T-helper 9 cell (primary cell): ENCODE measurements around the gene ERF.
A peak's percentile ranks its signal among the peaks of the same experiment; 100 is the strongest.
"Not testable (repeated sequence)": the region's sequence is repeated elsewhere in the genome, so short reads cannot be mapped to it uniquely, and the experiment has no call there.

ENCODE experiments used
- DNase-seq: peaks from one replicate; pipeline ENCODE4 v3.0.0-alpha.2; 2020

ERF gene

DNA sequence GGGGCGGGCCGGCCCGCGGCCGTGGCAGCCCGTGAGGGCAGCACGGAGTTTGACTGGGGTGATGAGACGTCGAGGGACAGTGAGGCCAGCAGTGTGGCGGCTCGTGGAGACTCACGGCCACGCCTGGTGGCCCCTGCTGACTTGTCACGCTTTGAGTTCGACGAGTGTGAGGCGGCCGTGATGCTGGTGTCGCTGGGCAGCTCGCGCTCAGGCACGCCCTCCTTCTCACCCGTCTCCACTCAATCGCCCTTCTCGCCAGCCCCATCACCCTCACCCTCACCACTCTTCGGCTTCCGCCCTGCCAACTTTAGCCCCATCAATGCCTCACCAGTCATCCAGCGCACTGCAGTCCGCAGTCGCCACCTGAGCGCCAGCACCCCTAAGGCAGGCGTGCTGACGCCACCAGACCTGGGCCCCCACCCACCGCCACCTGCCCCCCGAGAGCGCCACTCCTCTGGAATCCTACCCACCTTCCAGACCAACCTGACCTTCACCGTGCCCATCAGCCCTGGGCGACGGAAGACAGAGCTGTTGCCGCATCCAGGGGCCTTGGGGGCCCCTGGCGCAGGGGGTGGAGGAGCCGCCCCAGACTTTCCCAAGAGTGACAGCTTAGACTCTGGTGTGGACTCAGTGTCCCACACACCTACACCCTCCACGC lies 18.6 kb upstream of the ERF start:
- DNase-seq = no peak

DNA sequence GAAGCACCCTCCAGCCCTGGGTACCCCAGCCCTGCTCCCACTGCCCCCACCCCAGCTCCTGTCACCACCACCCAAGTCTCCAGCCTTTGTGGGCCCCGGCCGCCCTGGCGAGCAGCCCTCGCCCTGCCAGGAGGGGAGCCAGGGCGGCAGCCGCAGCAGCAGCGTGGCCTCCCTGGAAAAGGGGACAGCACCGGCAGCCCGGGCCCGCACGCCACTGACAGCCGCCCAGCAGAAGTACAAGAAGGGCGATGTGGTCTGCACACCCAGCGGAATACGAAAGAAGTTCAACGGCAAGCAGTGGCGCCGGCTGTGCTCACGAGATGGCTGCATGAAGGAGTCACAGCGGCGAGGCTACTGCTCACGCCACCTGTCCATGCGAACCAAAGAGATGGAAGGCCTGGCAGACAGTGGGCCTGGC lies 18.1 kb upstream of the ERF start:
- DNase-seq = no peak

DNA sequence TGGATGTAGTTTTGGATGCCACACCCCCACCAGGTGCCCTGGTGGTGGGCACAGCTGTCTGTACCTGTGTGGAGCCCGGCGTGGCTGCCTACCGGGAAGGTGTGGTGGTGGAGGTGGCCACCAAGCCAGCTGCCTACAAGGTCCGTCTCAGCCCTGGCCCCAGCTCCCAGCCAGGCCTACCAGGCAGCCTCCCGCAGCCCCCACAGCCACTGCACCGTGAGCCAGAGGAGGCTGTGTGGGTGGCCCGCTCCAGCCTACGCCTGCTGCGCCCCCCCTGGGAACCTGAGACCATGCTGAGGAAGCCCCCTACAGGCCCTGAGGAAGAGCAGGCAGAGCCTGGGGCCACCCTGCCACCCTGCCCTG lies 17.6 kb upstream of the ERF start:
- DNase-seq = no peak

DNA sequence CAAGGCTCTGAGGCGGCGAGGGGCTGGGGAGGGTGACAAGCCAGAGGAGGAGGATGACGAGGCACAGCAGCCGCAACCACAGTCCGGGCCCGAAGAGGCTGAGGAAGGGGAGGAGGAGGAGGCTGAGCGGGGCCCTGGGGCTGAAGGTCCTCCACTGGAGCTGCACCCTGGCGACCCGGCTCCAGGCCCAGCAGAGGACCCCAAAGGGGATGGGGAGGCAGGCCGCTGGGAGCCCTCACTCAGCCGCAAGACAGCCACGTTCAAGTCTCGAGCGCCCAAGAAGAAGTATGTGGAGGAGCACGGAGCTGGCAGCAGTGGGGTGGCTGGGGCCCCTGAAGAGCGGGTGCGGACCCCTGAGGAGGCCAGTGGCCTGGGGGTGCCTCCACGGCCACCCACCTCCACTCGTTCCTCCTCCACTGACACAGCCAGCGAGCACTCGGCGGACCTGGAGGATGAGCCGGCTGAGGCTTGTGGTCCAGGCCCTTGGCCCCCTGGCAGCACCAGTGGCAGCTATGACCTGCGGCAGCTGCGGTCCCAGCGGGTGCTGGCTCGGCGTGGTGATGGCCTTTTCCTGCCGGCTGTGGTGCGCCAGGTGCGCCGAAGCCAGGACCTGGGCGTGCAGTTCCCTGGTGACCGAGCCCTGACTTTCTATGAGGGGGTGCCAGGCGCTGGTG lies 17.1 kb upstream of the ERF start:
- no peak for DNase-seq

DNA sequence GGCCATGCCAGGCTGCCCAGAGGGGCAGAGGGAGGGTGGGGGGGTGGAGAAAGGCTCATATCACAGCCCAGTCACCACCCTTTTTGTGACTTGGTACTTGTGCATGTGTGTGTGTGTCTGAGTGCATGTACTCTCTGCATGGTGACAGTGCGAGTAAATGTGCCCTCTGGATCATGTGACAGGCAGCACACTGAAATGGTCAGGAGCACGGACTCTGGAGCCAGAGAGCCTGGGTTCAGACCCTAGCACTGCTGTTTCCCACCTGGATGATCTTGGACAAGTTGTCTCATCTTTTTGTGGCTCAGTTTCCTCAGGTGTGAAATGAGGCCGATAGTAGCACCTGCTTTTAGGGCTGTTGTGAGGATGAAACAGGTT lies 16.1 kb upstream of the ERF start:
- DNase-seq = no peak

DNA sequence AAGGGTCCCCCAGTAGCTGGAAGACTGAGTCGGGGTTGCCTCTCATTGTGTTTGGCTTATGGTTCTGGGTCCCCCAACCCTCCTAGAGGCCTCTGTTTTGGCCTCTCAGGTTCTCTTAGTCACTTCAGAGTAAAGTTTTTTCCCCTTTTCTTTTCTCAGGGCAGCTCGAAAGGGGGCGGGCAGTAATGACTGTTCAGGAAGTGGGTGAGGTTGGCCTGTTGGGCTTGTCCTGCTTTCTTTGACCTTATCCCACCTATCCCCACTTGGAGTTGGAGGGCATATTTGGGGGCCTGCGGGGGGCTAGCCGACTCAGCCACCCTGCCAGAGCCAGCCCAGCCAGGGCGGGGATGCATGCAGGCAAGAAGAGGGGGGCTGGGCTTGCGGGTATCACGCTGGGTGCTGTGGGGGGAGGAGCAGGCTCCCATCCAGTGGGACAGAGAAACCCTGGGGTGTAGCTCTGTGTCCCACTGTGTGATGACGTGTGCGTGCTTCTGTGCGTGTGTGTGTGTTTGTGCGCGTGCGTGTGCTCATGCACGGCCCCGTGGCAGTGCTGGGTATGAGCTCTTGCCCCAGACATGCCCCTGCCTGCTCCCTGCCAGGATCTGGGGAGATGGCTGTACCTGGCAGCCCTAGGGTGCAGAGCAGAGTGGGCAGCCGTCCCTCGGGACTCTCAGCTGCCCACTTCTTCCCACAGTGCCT lies 15.6 kb upstream of the ERF start:
- DNase-seq = peak; percentile 61

DNA sequence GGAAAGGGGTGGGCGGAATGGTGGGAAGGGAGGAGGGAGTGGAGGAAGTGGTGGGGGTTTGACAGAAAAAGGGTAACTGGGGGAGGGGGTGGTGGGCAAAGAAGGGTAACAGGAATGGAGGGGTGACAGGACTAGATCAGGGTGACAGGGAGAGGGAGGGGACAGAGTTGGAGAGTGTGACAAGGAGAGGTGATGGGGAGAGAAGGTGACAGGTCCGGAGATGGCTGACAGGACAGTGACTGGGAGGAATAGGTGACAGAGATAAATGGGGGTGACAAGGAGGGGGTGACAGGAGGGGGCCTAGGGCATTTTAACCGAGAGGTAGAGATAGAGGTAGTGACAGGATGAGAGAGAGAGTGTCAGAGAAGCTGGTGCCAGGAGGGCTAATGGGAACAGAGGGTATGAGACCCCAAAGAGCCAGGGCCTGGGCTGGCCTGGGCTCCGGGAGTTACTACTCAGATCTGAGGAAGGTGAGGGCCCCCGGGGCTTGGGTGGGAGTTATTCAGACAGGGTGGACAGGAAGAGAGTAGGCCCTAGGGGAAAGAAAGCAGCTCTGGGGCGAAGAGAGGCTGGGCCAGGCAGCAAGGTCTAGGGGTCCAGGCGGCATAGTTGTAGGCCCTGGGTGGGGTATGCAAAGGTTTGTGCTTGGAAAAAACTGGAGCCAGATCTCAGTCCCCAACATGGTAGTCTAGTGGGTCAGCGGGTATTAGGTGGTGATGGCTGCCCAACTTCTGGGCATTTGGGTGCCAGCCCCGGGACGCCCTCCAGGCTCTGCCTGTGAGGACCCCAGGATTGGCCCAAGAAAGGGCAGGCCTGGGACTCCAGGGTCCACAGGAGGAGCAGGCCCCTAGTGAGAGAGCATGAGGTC lies 14.8 kb upstream of the ERF start:
- no peak for DNase-seq

DNA sequence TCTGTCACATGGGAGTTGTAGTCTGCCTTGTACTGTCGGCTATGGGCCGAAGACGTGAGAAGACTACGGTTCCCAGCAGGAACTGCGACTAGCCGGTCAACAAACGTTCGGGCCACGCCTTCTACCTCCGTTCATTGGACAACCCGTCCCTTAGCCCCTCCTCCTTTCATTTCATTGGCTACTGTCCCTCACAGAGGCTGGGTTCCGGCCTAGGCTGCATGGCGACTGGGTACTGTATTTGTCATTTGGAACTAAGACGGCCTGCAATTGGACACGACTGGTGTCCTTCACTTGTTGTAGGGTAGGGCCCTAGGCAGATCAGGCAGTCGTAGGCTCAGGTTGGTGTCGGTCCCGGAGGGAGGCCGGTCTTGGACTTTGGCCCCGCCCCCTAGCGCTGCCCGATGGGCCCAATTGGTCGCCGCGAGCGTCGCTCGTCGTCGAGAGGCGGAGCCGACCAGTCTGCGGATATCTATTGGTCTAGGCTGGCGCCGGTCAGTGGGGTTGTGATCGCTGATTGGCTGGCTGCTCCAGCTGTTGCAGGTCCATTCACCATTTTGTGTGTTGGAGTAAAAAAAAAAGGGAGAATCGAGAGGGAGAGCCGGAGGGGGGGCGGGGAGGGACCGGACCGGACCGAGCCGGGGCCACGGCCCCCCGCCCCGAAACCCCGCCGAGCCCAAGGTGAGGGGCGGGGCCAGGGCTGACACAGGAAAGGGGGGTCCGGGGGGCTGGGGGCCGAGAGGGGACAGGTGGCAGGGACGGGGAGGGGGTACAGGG lies 14.0 kb upstream of the ERF start, which contains the start of gene CIC:
TSS of gene CIC (plus strand) at position 549 of the 774 bp plus-strand sequence. CDS start 2,532 bp downstream, outside the sequence.
- peak; percentile 98 for DNase-seq

DNA sequence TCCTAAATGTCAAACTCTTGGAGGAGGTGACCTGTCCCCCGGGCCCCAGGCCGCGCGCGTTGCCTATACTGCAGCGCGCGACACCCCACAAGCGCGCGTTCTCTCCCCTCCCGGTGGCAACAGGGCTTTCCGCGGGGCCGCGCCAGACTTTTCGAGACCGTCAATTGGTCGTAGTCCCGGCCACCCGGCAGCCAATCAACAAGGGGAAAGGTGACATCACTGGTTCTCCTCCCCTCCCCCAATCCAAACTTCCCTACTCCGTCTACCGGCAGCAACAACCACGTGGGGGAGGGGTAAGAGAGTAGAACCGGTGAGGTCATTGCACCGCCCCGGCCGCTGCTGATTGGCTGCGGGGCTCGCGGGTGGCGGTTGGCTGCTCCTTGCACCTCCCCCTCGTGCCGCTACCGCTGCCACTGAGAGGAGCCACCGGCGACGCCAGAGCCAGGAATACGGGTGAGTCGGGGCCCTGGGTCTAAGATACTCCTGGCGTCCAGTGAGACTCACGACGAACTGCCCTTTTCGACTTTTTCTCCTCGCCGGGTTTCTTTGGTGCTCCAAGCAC lies 13.3 kb upstream of the ERF start:
- DNase-seq = peak; percentile 95

DNA sequence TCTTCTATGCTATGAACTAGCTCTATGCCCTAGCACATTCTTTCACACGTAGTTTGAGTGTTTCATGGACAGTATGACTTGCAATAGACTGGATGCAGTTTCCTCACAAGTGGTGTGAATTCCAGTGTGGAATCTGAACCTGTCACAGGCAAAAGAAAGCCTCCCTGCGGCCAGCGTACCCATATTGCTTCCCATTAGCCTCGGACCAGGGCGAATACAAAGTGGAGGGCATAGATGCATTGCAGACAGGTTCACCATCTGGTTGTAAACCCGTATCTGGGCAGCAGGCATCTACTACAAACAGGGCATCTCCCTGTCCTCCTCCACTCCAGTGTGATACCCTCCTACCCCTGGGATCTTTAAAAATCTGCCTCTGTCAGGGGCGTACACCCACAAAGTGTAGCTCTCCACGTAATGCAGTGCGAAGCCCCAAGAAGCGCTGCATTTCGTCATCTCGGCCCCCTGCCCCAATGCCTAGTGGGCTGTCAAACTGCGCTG lies 12.8 kb upstream of the ERF start:
- DNase-seq = no peak

DNA sequence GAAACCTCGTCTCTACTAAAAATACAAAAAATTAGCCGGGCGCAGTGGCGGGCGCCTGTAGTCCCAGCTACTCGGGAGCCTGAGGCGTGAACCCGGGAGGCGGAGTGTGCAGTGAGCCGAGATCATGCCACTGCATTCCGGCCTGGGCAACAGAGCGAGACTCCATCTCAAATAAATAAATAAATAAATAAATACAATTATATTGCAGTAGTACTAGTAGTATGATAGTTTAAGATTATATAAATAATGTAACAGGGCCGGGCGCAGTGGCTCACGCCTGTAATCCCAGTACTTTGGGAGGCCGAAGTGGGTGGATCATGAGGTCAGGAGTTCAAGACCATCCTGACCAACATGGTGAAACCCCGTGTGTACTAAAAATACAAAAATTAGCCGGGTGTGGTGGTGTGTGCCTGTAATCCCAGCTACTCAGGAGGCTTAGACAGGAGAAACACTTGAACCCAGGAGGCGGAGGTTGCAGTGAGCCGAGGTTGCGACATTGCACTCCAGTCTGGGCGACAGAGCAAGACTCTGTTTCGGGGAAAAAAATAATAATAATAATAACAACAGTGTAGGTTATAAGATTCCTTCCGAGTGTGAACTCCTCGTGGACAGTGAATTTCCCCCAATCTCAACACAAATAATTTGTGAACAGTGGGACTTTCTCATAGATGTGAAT lies 12.1 kb upstream of the ERF start:
- not testable (repeated sequence) for DNase-seq

DNA sequence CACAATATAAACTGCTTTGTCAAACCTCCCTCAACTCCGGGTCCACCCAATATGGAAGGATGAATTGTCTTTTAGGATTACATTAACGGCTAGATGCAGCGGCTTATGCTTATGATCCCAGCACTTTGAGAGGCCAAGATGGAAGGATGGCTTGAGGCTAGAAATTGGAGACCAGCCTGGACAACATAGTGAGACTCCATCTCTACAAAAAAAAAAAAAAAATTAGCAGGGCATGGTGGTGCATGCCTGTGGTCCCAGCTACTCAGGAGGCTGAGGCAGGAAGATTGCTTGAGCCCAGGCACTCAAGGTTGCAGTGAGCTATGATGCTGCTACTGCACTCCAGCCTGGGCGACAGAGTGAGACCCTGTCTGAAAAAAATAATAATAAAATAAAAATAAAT lies 11.2 kb upstream of the ERF start:
- not testable (repeated sequence) for DNase-seq

DNA sequence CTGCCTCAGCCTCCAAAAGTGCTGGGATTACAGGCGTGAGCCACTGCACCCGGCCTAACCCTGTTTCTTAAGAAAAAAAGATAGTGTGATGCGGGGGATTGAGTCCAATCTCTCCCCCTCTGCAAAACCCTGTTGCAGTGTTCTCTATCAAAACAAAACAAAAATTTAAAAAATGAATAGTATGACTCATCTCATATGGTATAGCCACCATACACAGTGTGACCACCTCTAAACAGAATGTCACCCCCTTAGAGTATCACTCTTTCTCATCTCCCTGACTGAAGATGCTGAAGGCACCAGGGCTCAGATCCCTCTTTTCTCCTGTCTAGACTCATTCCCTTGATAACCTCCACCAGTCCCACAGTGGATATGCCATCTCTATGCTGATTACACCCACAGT lies 6.8 kb upstream of the ERF start:
- DNase-seq = no peak

DNA sequence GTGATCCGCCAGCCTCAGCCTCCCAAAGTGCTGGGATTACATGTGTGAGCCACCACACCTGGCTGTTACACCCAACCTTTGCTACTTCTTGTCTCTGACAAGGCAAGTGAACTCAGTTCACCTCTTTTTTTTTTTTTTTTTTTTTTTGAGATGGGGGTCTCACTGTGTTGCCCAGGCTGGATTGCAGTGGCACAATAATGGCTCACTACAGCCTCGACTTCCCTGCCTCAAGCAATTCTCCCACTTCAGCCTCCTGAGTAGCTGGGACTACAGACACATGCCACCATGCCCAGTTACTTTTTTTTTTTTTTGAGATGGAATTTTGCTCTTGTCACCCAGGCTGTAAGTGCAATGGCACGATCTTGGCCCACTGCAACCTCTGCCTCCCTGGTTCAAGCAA lies 2.9 kb upstream of the ERF start:
- DNase-seq = not testable (repeated sequence)

DNA sequence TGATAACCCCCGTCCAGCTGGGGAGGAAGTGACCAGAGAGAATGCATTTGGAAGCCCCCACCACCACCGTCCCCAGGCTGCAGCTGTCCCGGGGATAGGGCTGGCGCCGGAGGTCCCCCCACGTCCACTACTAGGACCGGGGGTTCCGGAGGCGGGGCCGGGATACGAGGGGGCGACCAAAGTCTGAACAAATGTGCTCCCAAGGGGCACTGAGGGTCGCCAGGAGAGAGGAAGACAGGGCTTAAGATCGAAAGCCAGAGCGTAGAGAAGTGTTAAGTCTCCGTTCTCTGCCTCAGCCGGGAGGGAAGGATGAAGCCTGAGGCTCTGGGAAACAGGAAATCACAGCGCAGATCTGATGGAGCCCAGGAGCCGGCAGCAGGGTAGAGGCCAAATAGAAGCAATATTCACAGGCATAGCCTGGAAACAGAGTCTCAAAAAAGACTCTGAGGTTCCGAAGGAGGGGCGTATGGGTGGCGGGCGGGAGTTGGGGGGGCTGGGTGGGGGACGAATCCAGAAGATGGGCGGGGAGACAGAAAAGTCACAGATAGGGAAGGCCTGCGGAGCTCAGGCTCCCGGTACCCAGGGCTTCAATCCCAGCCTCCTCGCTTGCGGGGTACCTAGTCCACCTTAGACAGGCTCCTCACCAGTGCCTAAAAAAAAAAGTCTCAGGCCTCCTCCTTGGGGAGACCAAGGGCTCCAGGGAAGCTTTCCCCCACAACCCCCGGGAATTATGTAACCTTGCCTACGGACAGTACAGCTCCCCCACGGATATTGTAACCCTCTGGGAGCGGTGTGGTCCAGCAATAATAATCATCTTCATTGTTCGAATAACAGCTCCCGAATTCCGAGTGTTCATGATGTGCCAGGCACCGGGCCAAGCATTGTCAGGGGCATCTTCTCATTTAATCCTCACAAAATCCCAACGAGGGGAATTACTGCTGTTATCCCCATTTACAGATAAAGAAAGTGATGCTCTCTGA lies 1.1 kb upstream of the ERF start:
- no peak for DNase-seq

DNA sequence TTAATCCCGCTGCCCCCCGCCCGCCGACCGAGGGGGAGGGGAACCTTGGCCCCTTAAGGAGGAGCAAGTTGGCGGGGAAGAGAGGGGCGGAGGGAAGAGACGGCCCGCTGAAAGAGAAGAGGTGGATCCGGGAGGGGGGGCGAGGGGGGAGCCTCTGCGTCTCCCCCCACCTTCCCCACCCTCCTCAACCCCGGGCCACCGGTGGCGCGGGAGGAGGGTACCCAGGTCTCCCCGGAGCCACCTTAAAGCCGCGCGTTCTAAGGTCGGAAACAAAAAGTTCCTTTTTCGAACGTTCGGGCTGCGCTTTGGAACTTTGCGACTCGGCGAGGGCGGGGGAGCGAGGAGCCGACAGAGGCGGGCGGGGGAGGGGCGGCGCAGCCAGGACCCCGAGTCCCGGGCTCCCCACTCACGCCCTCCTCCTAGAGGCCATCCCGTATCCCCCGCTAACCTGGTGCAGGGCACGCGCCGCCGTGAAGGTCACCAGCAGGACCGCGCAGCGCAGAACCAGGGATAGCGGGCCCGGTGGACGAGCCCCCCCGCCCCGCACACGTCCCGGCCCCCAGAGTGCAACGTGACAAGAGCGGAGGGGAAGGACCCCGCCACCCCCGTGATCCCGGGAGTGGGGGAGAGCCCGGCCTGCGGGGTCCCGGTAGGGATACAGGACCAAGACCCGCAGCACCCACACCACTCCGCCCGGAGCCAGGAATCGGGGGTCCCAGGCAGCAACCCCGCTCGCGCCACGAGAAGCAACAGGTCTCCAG lies 659 bp downstream of the ERF start:
- DNase-seq = peak; percentile 70

DNA sequence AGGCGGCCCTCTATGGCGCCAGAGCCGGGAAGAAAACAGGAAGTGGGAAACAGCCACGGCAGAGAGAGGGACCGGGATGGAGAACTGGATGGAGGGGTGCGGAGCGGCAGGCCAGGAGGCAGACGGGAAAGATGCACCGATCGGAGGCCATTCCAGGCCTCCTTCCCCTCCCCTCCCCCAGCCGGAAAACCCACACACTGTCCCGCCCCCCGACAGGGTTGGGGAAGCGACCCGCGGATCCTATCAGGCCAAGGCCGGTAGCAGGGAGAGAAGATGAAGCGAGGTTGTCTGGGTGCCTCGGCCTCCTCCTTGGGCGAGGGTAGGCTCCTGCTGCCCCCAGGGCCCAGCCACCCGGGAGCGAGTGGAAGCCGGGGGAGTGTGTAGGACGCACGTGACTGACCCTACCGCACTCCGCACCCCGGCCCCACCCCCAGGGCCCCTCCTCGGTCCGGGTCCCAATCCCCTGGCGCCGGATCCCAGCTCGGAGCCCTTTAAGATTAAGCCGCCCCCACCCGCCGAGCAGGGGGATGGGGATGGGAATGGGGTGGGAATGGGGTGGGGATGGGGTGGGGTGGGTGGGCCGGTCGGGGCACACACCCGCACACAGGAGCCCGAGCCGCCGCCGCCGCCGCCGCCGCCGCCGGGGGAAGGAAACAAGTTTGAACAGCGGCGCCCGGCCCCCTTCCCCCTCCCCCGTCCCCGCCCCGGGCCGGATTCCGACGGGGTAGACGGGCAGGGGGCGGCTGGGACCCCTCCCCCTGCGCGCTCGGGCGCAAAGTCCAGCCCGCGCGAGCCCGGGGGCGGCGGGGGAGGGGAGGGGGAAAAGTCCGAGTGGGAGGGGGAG lies 1.5 kb downstream of the ERF start:
- DNase-seq = peak; percentile 64
